GM12878 (cell line): Measurements from ENCODE around the gene LONRF2. TPM values are rescaled to one million over a fixed set of nuclear protein-coding genes. Genes with fewer than 3 reads are reported as not detected.

ENCODE experiments used
- ATAC-seq: fragments of 200-7000 bp; cut with Tn5 transposase; 3 replicates; pipeline ENCODE4 v1.9.1; 2020; ENCODE audit warnings: mild to moderate bottlenecking, moderate library complexity
- BruUV-seq: library from RNA; stranded (reverse); fragments of 400-500 nt; replicated peaks from 2 replicates; lab custom pipeline; 2021; lab: Mats Ljungman, UMichigan
- CTCF ChIA-PET: fragments of 300-600 bp; sonication (Branson Sonifier 250); formaldehyde crosslinking; extraction: SDS; loops from one replicate; lab custom pipeline; 2021; ENCODE audit warnings: inconsistent platforms; lab: Yijun Ruan, JAX
- POLR2A ChIA-PET: fragments of 350-600 bp; formaldehyde crosslinking; extraction: SDS; loops from one replicate; lab custom pipeline; 2021; ENCODE audit warnings: inconsistent platforms; lab: Charles Lee
- RAD21 ChIA-PET: fragments of 300-600 bp; sonication (Branson Sonifier 250); formaldehyde crosslinking; loops from one replicate; lab custom pipeline; 2023; ENCODE audit warnings: antibody characterized with exemption; ENCODE audit not compliant: unreplicated experiment; lab: Charles Lee
- SMC1A ChIA-PET: fragments of 300-600 bp; sonication (Branson Sonifier 250); formaldehyde crosslinking; loops from one replicate; lab custom pipeline; 2023; ENCODE audit not compliant: unreplicated experiment, uncharacterized antibody; lab: Charles Lee
- DNase-seq: peaks from one replicate; pipeline ENCODE4 v3.0.0-alpha.2; 2011; ENCODE audit warnings: low read depth, low spot score
- FAIRE-seq: peaks from 3 replicates; lab custom pipeline; 2011; peaks lifted over from hg19 to GRCh38; lab: Jason Lieb, UNC
- H2AFZ ChIP-seq: 2 replicates; pipeline ENCODE4 v1.6.0; 2011; ENCODE audit warnings: low read depth, low read length, control low read depth; ENCODE audit not compliant: control insufficient read depth
- H3K27ac ChIP-seq: 2 replicates; pipeline ENCODE4 v1.5.1; 2011; ENCODE audit warnings: control low read depth; ENCODE audit not compliant: control insufficient read depth, insufficient read depth
- H3K27me3 ChIP-seq, 2 experiments: replicated peaks in 1 of 2; 2 replicates each; pipeline versions ENCODE4 v1.6.0 to v1.6.1; 2011; ENCODE audit warnings: low read length in 1 of 2; ENCODE audit not compliant: control insufficient read depth in 2 of 2, insufficient read depth in 2 of 2
- H3K36me3 ChIP-seq, 2 experiments: 2 replicates each; pipeline ENCODE4 v1.5.1; 2011; ENCODE audit warnings: low read length in 1 of 2; ENCODE audit not compliant: control insufficient read depth in 2 of 2, insufficient read depth in 2 of 2
- H3K4me1 ChIP-seq: 2 replicates; pipeline ENCODE4 v1.6.1; 2011; ENCODE audit warnings: mild to moderate bottlenecking, low read length, moderate library complexity, mixed read lengths; ENCODE audit not compliant: control insufficient read depth, insufficient read depth
- H3K4me2 ChIP-seq: 2 replicates; pipeline ENCODE4 v1.6.0; 2011; ENCODE audit warnings: control low read depth; ENCODE audit not compliant: control insufficient read depth, insufficient read depth
- H3K4me3 ChIP-seq: fragments of 200-600 bp; sonication (generic); 2 replicates; pipeline ENCODE4 v1.5.1; 2016
- H3K79me2 ChIP-seq: 2 replicates; pipeline ENCODE4 v1.6.0; 2011; ENCODE audit warnings: low read length; ENCODE audit not compliant: control insufficient read depth, insufficient read depth
- H3K9ac ChIP-seq: 2 replicates; pipeline ENCODE4 v1.8.0; 2011; ENCODE audit warnings: low read length, control low read depth, mixed read lengths; ENCODE audit not compliant: control insufficient read depth, insufficient read depth
- H3K9me3 ChIP-seq: replicated peaks from 3 replicates; pipeline ENCODE4 v1.5.1; 2011; ENCODE audit warnings: mild to moderate bottlenecking, low read length; ENCODE audit not compliant: control insufficient read depth, insufficient read depth
- H4K20me1 ChIP-seq: 2 replicates; pipeline ENCODE4 v1.6.0; 2011; ENCODE audit not compliant: control insufficient read depth, insufficient read depth
- BACH1 ChIP-seq: fragments of 450-650 bp; IDR thresholded peaks from 2 replicates; pipeline ENCODE4 v1.6.1; 2017; ENCODE audit warnings: mild to moderate bottlenecking, borderline replicate concordance
- CBX5 ChIP-seq: sonication (generic); IDR thresholded peaks from 2 replicates; pipeline ENCODE4 v1.6.1; 2016; ENCODE audit warnings: low read depth, moderate library complexity, mild to moderate bottlenecking, inconsistent platforms
- IRF5 ChIP-seq: fragments of 450-650 bp; IDR thresholded peaks from 2 replicates; pipeline ENCODE4 v1.6.1; 2017; ENCODE audit warnings: borderline replicate concordance
- POLR2AphosphoS5 ChIP-seq: IDR thresholded peaks from 2 replicates; pipeline ENCODE4 v1.6.1; 2011; ENCODE audit warnings: mild to moderate bottlenecking, low read length, inconsistent platforms
- RAD21 ChIP-seq: IDR thresholded peaks from 2 replicates; pipeline ENCODE4 v1.6.1; 2011; ENCODE audit warnings: mild to moderate bottlenecking, low read depth, low read length, moderate library complexity; ENCODE audit not compliant: insufficient read depth
- USF2 ChIP-seq: IDR thresholded peaks from 2 replicates; pipeline ENCODE4 v1.6.1; 2011; ENCODE audit warnings: low read depth, low read length, improper control_type of control experiment, borderline replicate concordance
- ZBED1 ChIP-seq: IDR thresholded peaks from 2 replicates; pipeline ENCODE4 v1.6.1; 2016; ENCODE audit warnings: borderline replicate concordance
- ZNF592 ChIP-seq: fragments of 450-650 bp; IDR thresholded peaks from 2 replicates; pipeline ENCODE4 v1.6.1; 2017; ENCODE audit warnings: mild to moderate bottlenecking, moderate library complexity
- WGBS: methylation state at CpG from one replicate; pipeline ENCODE4 v1.1.6; 2016; ENCODE audit warnings: low lambda C conversion rate; ENCODE audit not compliant: insufficient replicate concordance, insufficient coverage; ENCODE audit errors: missing lambda C conversion rate; 5-methylcytosine and 5-hydroxymethylcytosine counted together
- in situ Hi-C: fragments of 300-500 bp; cut with MboI; formaldehyde crosslinking; loops from 9 replicates; pipeline ENCODE4 v1.14.3; 2018; ENCODE audit warnings: mixed read lengths
- intact Hi-C: fragments of 100-400 bp; cut with micrococcal nuclease; formaldehyde crosslinking; loops from one replicate; pipeline ENCODE4 v1.14.2; 2022; ENCODE audit not compliant: unreplicated experiment
- polyA plus RNA-seq, 11 experiments: library from polyadenylated mRNA; depleted of rRNA in 4 of 11; unstranded in 6 of 11; stranded (reverse) in 5 of 11; fragments of >200 nt; fragmentation: Nextera tagmentation in 4 of 11; fragmentation: Illumina TruSeq in 1 of 11; extraction: Ambion mirVana in 4 of 11; extraction: Trizol in 1 of 11; gene quantifications; 1 replicate in 1 of 11; 2 replicates in 10 of 11; pipeline versions ENCODE4 v1.2.1 to v1.2.3, GENCODE V29; 2011 to 2016; ENCODE audit warnings: inconsistent platforms in 2 of 11, missing spikeins in 2 of 11, low read depth in 1 of 11
- total RNA-seq, 4 experiments: library from RNA; depleted of rRNA in 3 of 4; stranded (reverse); fragments of >200 nt in 3 of 4; fragmentation: Illumina TruSeq in 1 of 4; extraction: Trizol in 1 of 4; gene quantifications; 2 replicates each; pipeline versions ENCODE4 v1.2.1 to v1.2.3, GENCODE V29; 2013 to 2021

The LONRF2 gene
- total and polyA plus RNA-seq, 10 of the 15 experiments (the other 5 are each of a cell fraction or from before 2014, with no cell fraction given), result under 0.01 to 0.04 (median 0.01) TPM; not detected in 4

DNA sequence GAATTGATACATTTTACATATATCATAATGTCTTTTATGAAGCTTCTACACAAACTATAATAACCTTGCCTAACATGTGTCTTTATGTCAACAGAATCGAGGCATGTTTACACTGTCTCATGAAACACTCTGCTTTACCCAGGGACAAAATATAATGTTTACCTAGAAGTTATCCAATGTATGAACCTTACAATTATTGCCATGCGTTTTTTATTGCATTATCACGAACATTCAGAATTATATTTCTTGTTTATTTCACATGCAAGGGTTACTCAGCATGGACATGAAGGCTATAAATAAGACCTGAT, 19.8 kb downstream of the LONRF2 start:
- POLR2A ChIA-PET, result no interaction called here
- no peaks in the 10 kb centered on the region for H3K79me2 ChIP-seq
- ATAC-seq (no peak), FAIRE-seq (no peak), DNase-seq (no peak)
- no peak overlapping the region for H3K9ac ChIP-seq
- H3K36me3 ChIP-seq, result no peaks in the 10 kb centered on the region
- CTCF ChIA-PET, result interaction anchor here (1.2 to 1.7 kb wide), 2 partner anchors 14 to 78 kb away, joined by 3 to 7 read pairs; no protein-coding TSS in a partner anchor
- 27% methylated on average over 3 of the region's 3 CpGs for WGBS
- H2AFZ ChIP-seq, result no peak overlapping the region
- RAD21 ChIA-PET, result no interaction called here
- intact Hi-C loops, result no loop called here
- no peak overlapping the region for H3K27ac ChIP-seq
- SMC1A ChIA-PET, result no interaction called here
- no TSS peak for BruUV-seq
- no peaks in the 10 kb centered on the region for H3K27me3 ChIP-seq
- no peaks in the 10 kb centered on the region for H4K20me1 ChIP-seq
- no peak overlapping the region for H3K4me2 ChIP-seq
- no peak overlapping the region for H3K4me3 ChIP-seq
- no peaks in the 10 kb centered on the region for H3K4me1 ChIP-seq
- no peaks in the 10 kb centered on the region; the same call in 2 of the 3 replicates for H3K9me3 ChIP-seq
- TF ChIP-seq USF2, result no peak
- TF ChIP-seq, all 136 proteins: peak for 0
- in situ Hi-C loops, result no loop called here

- in situ Hi-C loops, result no loop called here
- no peak overlapping the region for H3K9ac ChIP-seq
- no peaks in the 10 kb centered on the region for H4K20me1 ChIP-seq
- no peak overlapping the region for H3K4me3 ChIP-seq
- RAD21 ChIA-PET, result no interaction called here
- ATAC-seq (no peak), DNase-seq (no peak), FAIRE-seq (no peak)
- no peaks in the 10 kb centered on the region for H3K36me3 ChIP-seq
- H3K4me1 ChIP-seq, result no peaks in the 10 kb centered on the region
- no peak overlapping the region for H2AFZ ChIP-seq
- H3K79me2 ChIP-seq, result no peaks in the 10 kb centered on the region
- SMC1A ChIA-PET, result no interaction called here
- POLR2A ChIA-PET, result no interaction called here
- CTCF ChIA-PET, result interaction anchor here (1.2 kb wide), 1 partner anchor 15 kb away, joined by 3 read pairs; no protein-coding TSS in a partner anchor
- 21% methylated on average over 7 of the region's 7 CpGs for whole genome bisulfite sequencing
- H3K27me3 ChIP-seq, result no peaks in the 10 kb centered on the region
- no peaks in the 10 kb centered on the region; the same call in 2 of the 3 replicates for H3K9me3 ChIP-seq
- no peak overlapping the region for H3K27ac ChIP-seq
- H3K4me2 ChIP-seq, result no peak overlapping the region
- no TSS peak for BruUV-seq
- intact Hi-C loops, result no loop called here
- TF ChIP-seq BACH1 (no peak), CBX5 (no peak), ZBED1 (no peak), RAD21 (no peak), POLR2AphosphoS5 (no peak), IRF5 (no peak), ZNF592 (no peak)
Observed at GRCh38 chr2:100301881-100302584, 20.3 kb downstream of the LONRF2 start.
